GM21423 (cell line): ENCODE results near the gene C1QC.

ENCODE experiments used
- ATAC-seq: cut with Tn5 transposase; IDR thresholded peaks from one replicate; pipeline ENCODE4 v1.9.1; 2021; ENCODE audit warnings: mild to moderate bottlenecking, moderate library complexity; ENCODE audit not compliant: unreplicated experiment

C1QC gene

DNA sequence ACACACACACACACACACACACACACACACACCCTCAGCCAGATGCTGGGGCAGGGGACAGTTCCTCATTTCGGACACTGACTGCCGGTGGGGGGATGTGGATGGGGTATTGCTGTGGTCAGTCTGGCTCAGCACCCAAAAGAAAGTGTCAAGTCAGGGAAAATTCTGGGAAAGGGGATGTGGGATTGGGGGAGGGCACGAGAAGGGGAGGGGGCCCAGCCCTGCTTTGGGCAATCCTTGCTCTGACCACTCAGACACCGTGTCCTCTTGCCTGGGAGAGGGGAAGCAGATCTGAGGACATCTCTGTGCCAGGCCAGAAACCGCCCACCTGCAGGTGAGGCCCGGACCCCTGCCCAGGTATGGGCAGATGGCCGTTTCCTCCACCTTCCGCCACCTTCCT, at the start of gene C1QC:
C1QC (plus strand) TSS at position 253 of the 400 bp plus-strand sequence. CDS start 391 bp downstream, outside the sequence.
- ATAC-seq, result no peak

DNA sequence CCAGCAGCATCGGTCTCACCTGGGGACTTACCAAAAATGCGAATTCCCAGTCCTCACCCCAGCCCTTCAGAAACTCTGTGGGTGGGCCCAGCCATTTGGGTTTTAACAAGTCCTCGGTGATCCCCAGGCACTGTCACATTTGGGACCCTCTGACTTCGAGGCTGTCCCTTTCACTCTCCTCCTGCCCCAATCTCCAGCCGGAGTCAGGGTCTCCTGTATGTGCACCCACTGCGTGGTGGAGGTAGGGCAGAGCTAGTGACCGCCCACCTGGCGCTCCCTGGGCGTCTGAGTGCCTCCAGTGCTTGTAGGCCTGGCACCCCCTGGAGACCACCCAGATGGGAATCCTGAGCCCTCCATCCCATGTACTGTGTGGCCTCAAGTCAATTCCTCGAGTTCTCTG, 49.0 kb upstream of the C1QC start:
- no peak for ATAC-seq

DNA sequence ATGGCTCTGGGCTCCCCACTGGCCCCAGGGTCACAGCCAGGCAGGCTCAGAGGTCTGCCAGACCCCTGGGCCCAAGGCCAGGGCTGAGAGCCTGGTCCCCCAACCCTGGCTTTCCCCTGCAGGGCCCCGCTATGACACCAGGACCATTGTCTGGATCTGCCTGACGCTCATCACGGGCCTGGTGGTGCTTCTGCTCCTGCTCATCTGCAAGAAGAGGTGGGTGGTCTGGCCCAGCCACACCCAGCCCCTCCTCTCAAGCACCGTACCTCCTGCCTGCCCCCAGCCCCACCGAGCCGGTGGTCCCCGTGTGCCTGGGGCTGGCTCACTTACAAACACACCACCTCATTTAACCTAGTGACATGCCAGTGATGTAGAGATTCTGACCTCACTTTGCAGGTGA, 48.3 kb upstream of the C1QC start:
- ATAC-seq, result no peak

DNA sequence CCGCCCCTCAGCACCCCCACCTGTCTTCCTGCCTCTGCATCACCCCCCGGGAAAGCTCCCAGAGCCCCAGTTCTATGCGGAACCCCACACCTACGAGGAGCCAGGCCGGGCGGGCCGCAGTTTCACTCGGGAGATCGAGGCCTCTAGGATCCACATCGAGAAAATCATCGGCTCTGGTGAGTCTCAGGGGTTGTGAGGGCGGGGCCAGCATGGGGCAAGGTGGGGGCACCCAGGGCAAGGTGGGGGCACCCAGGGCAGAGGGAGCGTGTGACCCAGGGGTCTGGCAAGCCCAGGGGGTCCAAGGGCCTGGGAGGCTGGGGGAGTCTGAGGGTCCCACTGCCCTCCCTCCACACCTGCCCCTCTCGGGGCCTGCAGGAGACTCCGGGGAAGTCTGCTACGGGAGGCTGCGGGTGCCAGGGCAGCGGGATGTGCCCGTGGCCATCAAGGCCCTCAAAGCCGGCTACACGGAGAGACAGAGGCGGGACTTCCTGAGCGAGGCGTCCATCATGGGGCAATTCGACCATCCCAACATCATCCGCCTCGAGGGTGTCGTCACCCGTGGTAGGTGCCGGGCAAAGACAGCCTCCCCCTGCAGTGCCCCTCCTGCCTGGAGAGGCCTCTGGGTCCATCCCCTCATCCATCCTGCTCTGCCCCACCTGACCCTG, 46.0 kb upstream of the C1QC start:
- no peak for ATAC-seq

DNA sequence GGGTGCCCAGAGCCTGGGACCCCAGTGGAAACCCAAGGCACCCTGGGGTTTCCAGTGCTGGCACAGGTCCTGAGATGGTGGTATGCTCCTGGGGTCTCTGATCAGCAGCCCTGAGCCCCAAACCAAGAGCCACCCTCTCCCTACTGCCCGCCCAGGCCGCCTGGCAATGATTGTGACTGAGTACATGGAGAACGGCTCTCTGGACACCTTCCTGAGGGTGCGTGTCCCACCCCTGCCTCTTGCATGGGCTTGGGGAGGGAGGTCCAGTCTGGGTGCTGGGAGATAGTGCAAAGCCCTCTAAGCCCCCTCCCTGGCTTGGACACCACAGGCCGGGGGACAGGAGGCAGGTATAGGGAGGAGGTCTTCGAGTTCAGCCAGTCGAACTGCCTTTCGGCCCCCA, 45.4 kb upstream of the C1QC start:
- ATAC-seq, result no peak

DNA sequence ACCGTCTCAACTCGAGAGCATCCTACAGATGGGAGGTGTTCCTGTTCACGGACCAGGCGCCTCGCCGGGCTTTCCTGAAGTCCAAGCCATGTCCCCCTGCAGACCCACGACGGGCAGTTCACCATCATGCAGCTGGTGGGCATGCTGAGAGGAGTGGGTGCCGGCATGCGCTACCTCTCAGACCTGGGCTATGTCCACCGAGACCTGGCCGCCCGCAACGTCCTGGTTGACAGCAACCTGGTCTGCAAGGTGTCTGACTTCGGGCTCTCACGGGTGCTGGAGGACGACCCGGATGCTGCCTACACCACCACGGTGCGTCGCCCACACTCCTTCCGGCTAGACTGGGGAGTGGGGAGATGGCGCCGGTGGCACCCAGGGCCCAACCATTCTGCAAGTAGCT, 44.7 kb upstream of the C1QC start:
- ATAC-seq, result no peak

DNA sequence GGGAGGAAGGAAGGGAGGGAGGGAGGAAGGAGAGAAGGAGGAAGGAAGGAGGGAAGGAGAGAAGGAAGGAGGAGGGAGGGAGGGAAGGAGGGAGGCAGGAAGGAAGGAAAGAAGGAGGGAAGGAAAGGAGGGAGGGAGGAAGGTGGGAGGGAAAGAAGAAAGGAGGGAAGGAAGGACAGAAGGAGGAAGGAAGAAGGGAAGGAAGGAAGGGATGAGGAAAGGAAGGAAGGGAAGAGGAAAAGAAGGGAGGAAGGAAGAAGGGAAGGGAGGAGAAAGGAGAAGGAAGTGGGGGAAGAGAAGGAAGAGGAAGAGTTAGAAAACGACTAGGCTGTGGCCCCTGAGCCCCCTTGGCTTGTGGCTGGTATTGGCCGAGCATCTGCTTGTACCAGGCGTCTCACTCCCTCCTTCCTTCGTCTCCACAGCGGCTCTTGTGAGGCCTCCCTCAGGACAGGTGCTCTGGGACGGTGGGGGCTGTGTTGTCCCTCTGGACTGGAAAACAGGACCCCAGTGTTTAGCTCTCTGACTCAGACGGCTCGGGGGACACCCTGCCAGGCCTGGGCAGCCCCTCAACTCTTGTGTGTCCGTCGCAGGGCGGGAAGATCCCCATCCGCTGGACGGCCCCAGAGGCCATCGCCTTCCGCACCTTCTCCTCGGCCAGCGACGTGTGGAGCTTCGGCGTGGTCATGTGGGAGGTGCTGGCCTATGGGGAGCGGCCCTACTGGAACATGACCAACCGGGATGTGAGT, 43.2 kb upstream of the C1QC start:
- no peak for ATAC-seq

DNA sequence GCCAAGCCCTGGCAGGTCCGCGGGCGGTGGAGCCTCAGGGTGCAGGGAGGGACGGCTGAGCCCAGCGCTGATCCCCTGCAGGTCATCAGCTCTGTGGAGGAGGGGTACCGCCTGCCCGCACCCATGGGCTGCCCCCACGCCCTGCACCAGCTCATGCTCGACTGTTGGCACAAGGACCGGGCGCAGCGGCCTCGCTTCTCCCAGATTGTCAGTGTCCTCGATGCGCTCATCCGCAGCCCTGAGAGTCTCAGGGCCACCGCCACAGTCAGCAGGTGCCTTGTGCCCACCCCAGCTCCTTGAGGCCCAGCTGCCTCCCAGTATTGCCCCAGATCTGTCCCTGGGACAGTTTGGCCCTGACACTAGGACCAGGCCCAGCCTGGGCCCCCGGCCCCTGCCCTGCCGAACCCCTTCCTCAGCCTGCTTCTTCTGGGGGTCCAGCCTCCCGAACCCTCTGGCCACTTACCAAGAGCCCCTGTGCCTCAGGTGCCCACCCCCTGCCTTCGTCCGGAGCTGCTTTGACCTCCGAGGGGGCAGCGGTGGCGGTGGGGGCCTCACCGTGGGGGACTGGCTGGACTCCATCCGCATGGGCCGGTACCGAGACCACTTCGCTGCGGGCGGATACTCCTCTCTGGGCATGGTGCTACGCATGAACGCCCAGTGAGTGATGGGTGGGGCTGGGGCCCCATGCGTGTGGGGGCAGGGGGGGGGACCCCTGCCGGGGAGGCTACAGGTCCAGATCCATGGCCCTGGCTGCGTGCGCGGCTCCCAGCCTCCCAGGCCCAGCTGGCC, 42.4 kb upstream of the C1QC start:
- ATAC-seq, result no peak

DNA sequence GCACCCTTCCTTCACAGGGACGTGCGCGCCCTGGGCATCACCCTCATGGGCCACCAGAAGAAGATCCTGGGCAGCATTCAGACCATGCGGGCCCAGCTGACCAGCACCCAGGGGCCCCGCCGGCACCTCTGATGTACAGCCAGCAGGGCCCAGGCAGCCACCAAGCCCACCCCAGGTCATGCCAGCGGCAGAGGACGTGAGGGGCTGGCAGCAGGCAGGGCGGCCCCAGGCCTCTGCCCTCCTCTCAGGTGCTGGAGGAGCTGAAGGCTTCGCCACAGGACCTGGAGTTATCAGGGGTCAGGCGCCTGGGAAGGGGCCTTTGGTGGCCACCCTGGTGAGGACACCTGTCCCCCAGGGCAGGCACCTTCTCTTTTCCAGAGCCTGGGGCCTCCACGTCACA, 41.8 kb upstream of the C1QC start:
- ATAC-seq, result no peak

DNA sequence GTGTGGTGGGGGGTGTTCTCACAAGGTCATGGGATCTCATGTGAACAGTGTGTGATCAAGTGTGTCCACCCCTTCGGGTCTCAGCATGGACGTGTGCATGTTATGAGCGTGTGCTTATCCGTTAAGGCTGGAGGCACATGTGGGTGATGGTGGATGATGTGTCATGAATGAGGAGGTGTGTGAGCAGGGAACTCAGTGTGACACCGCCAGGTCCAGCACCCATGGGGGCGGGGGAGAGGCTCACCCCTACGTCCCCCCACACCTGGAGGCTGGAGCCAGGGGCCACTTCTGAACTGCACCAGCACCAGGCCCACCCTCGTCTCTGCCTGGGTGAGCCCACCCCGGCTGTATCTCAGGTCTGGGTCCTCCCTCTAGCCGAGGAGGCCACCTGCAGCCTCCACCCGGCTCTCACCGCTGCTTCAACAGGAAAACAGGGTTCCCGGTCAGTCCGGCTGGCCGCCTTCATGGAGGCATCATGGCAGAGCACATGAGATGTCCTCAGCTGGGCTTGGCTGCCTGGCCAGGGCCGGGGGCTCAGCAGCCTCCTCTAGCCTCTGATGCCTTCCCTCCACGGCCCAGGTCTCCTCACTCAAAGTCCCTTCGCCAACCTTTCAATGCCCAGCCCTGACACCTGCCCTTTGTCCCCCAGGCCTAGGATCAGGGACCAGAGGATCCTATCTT, 41.2 kb upstream of the C1QC start:
- ATAC-seq, result no peak

DNA sequence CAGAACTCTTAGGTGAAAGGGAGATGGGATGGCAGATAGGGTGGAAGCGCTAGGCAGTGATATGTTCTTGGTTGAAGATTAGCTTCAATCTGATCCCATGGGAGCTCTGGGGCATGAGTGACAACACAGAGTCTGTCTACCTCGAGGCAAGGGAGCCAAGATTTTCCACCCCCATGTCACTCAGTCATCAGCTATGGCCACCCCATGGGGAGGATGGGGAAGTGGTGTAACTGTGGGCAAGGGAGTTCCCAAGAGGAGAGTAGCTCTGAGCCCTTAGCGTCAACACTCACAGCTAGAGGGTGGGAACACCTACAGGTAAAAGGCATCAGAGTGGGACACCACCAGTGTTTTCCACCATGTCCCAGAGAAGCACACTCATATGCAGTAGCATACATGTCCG, 37.3 kb upstream of the C1QC start:
- ATAC-seq, result no peak

DNA sequence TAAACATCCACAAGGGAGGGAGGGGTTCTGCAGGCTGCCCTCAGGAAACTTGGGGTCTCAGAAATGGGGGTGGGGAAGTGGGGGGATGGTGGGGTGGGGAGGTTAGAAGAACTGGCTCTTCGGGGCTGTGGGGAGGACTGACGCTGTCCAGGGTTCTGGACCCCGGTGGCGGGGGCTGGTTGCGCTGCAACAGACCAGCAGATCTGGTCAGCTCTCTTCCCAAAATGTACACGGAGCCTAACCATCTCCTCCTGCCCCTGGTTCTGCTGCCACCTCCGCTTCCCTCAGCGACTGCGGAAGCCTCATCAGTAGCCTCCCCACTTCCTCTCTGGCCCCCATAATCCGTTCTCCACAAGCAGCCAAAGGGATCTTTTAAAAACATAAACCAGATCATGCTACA, 36.3 kb upstream of the C1QC start:
- no peak for ATAC-seq

DNA sequence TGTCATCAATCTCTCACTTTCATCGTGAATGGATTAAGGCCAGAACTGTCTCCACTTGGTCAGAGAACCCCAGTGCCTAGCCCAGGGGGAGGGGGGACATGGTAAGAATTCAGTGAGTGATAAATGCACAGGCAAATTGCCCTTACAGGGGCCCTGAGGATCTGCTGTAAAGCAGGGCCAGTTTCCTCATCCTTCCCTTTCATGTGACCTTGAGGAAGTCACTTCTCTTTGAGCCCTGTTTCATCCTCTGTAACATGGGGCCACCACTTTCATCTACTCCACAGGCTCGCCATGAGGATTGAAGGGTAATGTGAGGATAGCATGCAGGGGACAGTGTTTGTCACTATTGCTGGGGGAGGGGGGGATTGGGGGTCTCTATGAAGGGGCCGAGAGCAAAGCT, 35.1 kb upstream of the C1QC start:
- ATAC-seq, result no peak

DNA sequence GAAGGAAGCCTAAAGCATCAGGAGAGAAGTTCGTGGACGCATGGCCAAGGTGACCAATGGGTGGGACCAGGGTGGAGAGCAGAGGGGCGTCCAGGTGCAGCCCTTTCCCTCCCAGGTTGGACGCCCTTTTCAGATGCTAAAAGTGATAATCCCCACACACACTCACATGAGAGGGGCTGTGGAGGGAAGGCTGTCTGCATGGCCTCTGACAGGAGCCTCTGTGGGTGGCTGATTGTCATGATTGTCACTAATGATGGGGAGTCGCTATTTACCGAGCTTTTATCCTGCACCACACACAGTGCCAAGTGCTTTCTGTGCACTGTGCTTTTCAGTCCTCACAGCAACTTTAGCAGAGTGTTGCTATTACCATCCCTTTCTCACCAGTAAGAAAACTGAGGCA, 34.1 kb upstream of the C1QC start:
- ATAC-seq, result no peak

DNA sequence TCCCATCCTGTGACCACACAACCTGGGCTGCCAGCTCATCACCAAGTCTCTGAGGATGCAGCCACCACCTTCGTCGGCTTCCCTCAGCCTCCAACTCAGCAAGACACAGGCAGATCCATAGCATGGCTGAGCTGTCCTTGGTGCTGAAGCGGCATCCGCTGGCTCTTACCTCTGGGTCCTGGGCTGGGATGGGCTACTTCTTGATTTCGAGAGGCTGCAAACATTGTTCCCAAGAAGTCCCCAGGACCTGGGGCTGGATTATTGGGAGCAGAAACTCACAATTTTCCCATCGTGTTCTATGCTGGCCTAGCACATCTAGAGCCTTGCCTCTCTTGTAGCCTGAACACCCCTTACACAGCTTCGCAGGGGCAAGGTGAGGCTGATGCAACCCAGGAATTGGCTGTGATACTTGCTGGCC, 31.9 kb upstream of the C1QC start:
- ATAC-seq, result no peak

DNA sequence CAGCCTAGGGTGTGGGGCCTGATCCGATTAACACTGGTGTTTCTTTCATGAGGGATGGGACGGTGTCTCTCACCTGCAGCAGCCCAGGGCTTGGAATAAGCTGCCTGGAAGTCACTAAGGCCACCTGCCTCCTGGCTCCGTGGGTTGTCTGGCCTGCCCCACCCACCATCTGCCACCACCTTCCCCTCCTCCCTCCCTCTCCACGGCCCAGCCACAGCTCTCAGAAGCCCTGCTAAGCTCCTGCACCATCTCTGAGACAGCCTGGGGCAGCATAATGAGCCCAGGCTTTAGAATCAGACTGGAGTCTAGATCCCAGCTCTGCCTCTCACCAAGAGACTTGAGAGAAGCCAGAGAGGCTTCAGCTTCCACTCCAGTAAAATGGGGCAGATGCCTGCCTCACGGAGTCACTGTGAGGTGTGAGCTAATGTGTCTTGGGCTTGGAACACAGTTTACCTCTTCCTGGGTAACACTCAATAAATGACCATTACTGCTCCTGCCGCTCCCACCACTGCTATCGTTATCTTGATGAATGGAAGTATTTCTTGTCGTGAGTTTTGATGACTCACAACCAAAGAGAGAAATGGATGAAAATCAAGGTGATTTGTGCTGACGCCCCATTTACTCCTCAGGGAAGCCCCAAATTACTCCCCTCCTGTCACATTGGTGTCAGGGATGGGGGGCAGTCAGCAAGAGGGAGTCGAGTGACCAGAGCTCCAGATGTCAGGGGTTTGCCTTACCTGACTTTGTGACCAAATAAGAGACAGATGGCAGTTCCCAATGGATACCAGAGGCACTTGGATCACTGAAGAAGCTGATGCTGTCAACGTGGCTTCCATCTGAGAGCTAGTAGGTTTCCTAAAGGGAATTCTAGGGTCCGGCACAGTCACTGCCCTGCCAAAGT, 30.5 kb upstream of the C1QC start:
- no peak for ATAC-seq

DNA sequence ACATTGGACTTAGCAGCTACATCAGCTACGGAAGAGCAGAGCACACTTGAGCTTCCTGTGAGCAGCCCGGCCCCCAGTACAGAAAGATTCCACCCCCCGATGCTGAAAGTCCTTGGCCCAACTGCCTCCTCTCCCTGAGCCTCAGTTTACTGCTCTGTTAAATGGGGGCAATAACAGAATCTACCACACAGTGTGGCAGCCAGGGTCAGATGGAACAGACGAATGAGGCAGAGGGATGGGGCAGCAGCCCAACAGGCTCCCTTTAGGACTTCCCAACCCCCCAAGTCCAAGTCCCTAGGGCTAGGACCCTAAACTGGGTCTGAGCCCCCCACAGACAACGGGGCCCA, 29.9 kb upstream of the C1QC start:
- no peak for ATAC-seq

DNA sequence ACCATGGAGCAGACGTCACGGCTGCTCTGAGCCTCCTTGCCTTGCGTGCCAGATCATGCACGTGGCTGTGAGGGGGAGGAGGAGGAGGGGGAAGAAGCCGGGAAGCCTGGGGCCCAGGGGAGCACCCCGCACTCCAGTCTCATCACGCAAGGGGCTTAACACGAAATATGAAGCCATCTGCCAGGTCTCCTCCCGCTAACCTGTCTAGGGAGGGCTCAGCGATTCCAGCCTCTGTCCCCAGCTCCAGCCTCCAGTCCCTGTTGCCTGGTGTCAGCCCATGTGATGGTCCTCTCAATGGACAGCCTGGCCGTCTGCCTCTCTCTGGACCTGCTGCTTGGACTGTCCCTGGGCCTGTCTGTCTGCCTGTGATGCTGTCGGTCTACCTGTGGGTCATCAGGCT, 29.5 kb upstream of the C1QC start:
- no peak for ATAC-seq

DNA sequence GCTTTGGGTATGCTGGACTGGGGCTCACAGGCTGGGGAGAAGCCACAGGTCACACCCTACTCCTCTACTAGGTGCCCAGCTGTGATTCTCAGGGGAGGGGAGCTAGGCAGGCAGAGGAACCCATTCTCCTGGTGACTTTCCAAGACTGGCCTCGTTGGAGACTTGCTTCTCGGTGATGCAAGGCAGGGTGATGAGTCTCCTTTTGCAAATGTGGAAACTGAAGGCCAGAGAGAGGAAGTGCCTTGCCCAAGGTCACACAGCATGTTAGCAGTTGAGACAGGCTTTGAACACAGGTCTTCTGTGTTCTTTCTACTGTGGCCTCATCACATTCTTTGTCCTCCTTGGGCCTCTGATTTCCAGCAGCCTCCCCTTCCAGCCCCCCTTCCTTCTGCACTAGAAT, 27.5 kb upstream of the C1QC start:
- ATAC-seq, result no peak

DNA sequence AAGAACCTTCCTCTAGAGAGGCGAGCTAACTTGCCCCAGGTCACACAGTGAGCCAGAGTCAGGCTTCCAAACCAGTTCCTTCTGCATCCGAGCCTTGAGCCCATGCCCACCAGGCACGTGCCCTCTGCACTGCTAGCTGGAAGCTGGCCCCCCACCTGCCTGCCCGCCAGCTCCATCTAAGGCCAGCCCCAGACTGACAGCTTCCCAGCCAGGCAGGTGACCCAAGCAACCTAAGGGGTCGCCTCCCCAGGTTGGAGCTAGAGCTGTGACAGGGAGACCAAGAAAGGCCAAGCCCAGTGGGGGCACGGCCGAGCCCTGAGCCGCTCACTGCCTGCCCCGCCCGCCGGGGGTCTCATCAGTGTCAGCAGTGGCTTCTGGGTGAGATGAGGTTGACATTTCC, 26.9 kb upstream of the C1QC start:
- no peak for ATAC-seq

DNA sequence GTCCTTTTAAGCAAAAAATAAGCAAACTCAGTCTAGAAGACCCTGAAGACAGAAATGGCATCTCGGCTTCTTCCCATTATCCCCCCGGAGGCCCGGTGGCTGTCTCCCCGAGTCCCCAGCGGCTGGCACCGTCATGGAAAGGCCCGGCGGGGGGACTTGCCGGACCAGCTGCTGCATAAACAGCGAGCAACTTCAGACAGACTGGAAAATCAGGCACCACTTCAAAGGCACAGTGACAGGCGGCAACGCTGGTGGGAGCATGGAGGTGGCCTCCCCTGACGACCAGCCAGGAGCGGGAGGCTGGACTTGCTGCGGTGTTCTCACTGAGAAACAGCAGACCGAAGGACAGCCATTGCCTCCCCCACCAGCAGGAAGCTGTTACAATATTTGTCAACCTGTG, 25.4 kb upstream of the C1QC start:
- ATAC-seq, result no peak
